Activated CD4-positive, alpha-beta T cell treated with anti-CD3 and anti-CD28 coated beads, Interleukin-2, amount 50 U/mL, for 1 hour (primary cell): ENCODE measurements around the gene AKAP12.
"Not testable (repeated sequence)": the region's sequence is repeated elsewhere in the genome, so short reads cannot be mapped to it uniquely, and the experiment has no call there.

Experiments used
- DNase-seq: peaks from one replicate; pipeline ENCODE4 v3.0.0-alpha.2; 2020

Gene AKAP12

GRCh38 chr6:151351146-151351700 lies 111.5 kb downstream of the AKAP12 start:
- no peak for DNase-seq

GRCh38 chr6:151351731-151352130 lies 112.0 kb downstream of the AKAP12 start:
- DNase-seq: no peak

GRCh38 chr6:151352410-151353396 lies 112.9 kb downstream of the AKAP12 start:
- no peak for DNase-seq

- no peak for DNase-seq
Measured at GRCh38 chr6:151353795-151354194, 114.0 kb downstream of the AKAP12 start.

GRCh38 chr6:151356983-151357382 lies 117.2 kb downstream of the AKAP12 start:
- not testable (repeated sequence) for DNase-seq

GRCh38 chr6:151357758-151358436 lies 118.1 kb downstream of the AKAP12 start:
- DNase-seq: no peak

- DNase-seq: no peak
Measured at GRCh38 chr6:151358475-151358874, 118.7 kb downstream of the AKAP12 start.

- no peak for DNase-seq
Measured at GRCh38 chr6:151359486-151359885, 119.7 kb downstream of the AKAP12 start.

- no peak for DNase-seq
Measured at GRCh38 chr6:151365233-151365632, 125.5 kb downstream of the AKAP12 start.

GRCh38 chr6:151370509-151371078 lies 130.8 kb downstream of the AKAP12 start:
- DNase-seq: no peak

- no peak for DNase-seq
Measured at GRCh38 chr6:151372164-151372563, 132.4 kb downstream of the AKAP12 start.

- no peak for DNase-seq
Measured at GRCh38 chr6:151374036-151374683, 134.4 kb downstream of the AKAP12 start.

- no peak for DNase-seq
Measured at GRCh38 chr6:151375833-151376232, 136.1 kb downstream of the AKAP12 start.

GRCh38 chr6:151376440-151376839 lies 136.7 kb downstream of the AKAP12 start:
- DNase-seq: no peak

GRCh38 chr6:151377095-151377494 lies 137.3 kb downstream of the AKAP12 start:
- no peak for DNase-seq

GRCh38 chr6:151379933-151380847 lies 140.4 kb downstream of the AKAP12 start:
- no peak for DNase-seq

- DNase-seq: no peak
Measured at GRCh38 chr6:151380848-151381205, 141.1 kb downstream of the AKAP12 start.

- no peak for DNase-seq
Measured at GRCh38 chr6:151381722-151382121, 142.0 kb downstream of the AKAP12 start.

- not testable (repeated sequence) for DNase-seq
Measured at GRCh38 chr6:151382631-151383030, 142.9 kb downstream of the AKAP12 start.

GRCh38 chr6:151384151-151384550 lies 144.4 kb downstream of the AKAP12 start:
- DNase-seq: no peak

- no peak for DNase-seq
Measured at GRCh38 chr6:151385177-151385576, 145.4 kb downstream of the AKAP12 start.
